MCF 10A (cell line): ENCODE measurements around the gene TMEM131L. TPM values are rescaled to one million over a fixed set of nuclear protein-coding genes. Genes with fewer than 3 reads are reported as not detected.
A peak's percentile ranks its signal among the peaks of the same experiment; 100 is the strongest.
"Not testable (repeated sequence)": the region's sequence is repeated elsewhere in the genome, so short reads cannot be mapped to it uniquely, and the experiment has no call there.

ENCODE experiments used
- Bru-seq: library from RNA; stranded (reverse); fragments of 400-500 nt; gene quantifications from one replicate; lab custom pipeline; 2021; lab: Mats Ljungman, UMichigan
- BruChase-seq, 2 experiments: library from RNA; stranded (reverse); fragments of 400-500 nt; gene quantifications; one replicate each; lab custom pipeline; 2021; lab: Mats Ljungman, UMichigan
- BruUV-seq: library from RNA; stranded (reverse); fragments of 400-500 nt; replicated peaks from 2 replicates; lab custom pipeline; 2021; lab: Mats Ljungman, UMichigan
- CTCF ChIA-PET: fragments of 300-600 bp; sonication (Branson Sonifier 250); formaldehyde crosslinking; extraction: SDS; loops from one replicate; lab custom pipeline; 2021; ENCODE audit warnings: antibody characterized with exemption, inconsistent platforms; lab: Yijun Ruan, JAX
- POLR2A ChIA-PET: fragments of 300-600, 350-650 bp; sonication (Branson Sonifier 250); formaldehyde crosslinking; extraction: SDS; loops from one replicate; lab custom pipeline; 2020; ENCODE audit warnings: antibody characterized with exemption, inconsistent platforms; lab: Yijun Ruan, JAX
- DNase-seq: peaks from one replicate; pipeline ENCODE4 v3.0.0-alpha.2; 2018; ENCODE audit not compliant: unreplicated experiment
- H3K27ac Mint-ChIP-seq: one replicate; pipeline ENCODE4 v1.8.0; 2022; ENCODE audit warnings: mild to moderate bottlenecking, low read depth, mixed read lengths; ENCODE audit not compliant: unreplicated experiment
- H3K27me3 Mint-ChIP-seq: one replicate; pipeline ENCODE4 v1.8.0; 2022; ENCODE audit warnings: mixed read lengths; ENCODE audit not compliant: insufficient read depth, unreplicated experiment
- H3K36me3 Mint-ChIP-seq: one replicate; pipeline ENCODE4 v1.8.0; 2022; ENCODE audit warnings: mild to moderate bottlenecking, moderate library complexity, mixed read lengths; ENCODE audit not compliant: insufficient read depth, unreplicated experiment
- H3K4me1 Mint-ChIP-seq: one replicate; pipeline ENCODE4 v1.8.0; 2022; ENCODE audit warnings: mixed read lengths; ENCODE audit not compliant: insufficient read depth, unreplicated experiment
- H3K4me3 Mint-ChIP-seq: one replicate; pipeline ENCODE4 v1.8.0; 2022; ENCODE audit warnings: mild to moderate bottlenecking, moderate library complexity, mixed read lengths; ENCODE audit not compliant: unreplicated experiment
- H3K9me3 Mint-ChIP-seq: one replicate; pipeline ENCODE4 v1.8.0; 2022; ENCODE audit warnings: mixed read lengths; ENCODE audit not compliant: unreplicated experiment
- CTCF ChIP-seq: fragments of 200-600 bp; IDR thresholded peaks from one replicate; pipeline ENCODE4 v1.8.0; 2022; ENCODE audit warnings: antibody characterized with exemption, mild to moderate bottlenecking; ENCODE audit not compliant: unreplicated experiment
- intact Hi-C: fragments of 100-400 bp; cut with micrococcal nuclease; formaldehyde crosslinking; loops from 2 replicates; pipeline ENCODE4 v1.14.1; 2022
- long read RNA-seq: library from polyadenylated mRNA; stranded (forward); transcript quantifications from one replicate; pipeline ENCODE4 v2.0.0, GENCODE V29; 2022
- total RNA-seq: library from RNA; stranded (reverse); gene quantifications from 2 replicates; pipeline ENCODE4 v1.2.3, GENCODE V29; 2022

TMEM131L gene
- total RNA-seq (7.8 and 10.1 TPM in 2 replicates), Bru-seq, nascent RNA (percentile 64 among the genes with signal in this experiment), BruChase-seq, experiment 1, labeled RNA remaining after a 6-hour chase (percentile 50 among the genes with signal in this experiment), BruChase-seq, experiment 2, labeled RNA remaining after a 2-hour chase (percentile 54 among the genes with signal in this experiment)
- long read RNA-seq, full-length matches to known transcripts, result 17 of 30 reads
- long read RNA-seq, partial matches to known transcripts, result 4 of 30 reads
- long read RNA-seq, other reads (novel, unspliced or antisense), result 9 of 30 reads

DNA sequence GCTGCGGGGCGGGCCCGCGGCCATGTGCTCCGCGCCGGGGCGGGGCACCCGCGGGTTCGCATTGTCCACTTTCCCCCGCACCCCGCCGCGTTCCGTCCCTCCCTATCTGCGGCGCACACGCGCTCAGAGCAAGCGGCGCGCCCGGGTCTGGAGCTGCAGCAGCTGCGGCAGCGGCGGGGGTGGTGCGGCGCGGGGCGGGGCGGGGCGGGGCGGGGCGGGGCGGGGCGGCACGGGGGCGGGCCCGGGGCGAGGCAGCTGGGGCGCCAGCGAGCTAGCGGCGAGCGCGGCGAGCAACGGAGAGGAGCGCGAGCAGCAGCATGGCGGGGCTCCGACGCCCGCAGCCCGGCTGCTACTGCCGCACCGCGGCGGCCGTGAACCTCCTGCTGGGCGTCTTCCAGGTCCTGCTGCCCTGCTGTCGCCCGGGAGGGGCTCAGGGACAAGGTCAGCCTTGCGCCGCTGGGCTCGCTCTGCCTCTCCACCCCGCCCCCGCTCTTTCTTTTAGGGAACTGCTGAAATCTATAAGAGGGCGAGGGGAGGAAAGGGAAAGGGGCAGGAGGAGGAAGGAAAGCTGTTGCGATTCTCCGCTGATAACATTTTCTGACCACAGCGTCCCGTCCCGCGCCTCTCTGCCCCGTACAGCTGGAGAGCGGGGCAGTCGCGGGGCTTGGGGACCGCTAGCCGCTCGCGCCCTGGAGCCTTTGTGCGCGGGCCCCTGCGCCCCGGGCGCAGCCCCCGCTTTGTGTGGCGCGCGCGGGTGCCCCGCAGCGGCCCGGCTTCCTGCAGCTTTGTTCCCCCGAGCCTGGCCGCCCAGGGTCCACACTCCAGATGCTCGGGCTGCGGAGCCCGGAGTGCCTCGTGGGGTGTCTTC, at the start of gene TMEM131L:
TMEM131L (plus strand) TSS at position 280 of the 868 bp plus-strand sequence; CDS start at position 318, 38 bp downstream.
- peak within 1 kb of the TSS; percentile 79 for H3K27ac Mint-ChIP-seq
- intact Hi-C loops, result loop anchor here (1.0 kb wide), 3 partner anchors 20 to 121 kb away; no protein-coding TSS in a partner anchor
- H3K4me1 Mint-ChIP-seq, result peaks cover 20% of the 10 kb centered on the region
- H3K36me3 Mint-ChIP-seq, result no peaks in the 10 kb centered on the region
- H3K4me3 Mint-ChIP-seq, result peak within 1 kb of the TSS; percentile 87
- CTCF ChIA-PET, result interaction anchor here (0.6 to 4.0 kb wide), 18 partner anchors 11 to 1341 kb away, joined by 3 to 44 read pairs (median 4); partner anchors contain the start of gene MND1
- TF ChIP-seq CTCF, result no peak
- no TSS peak for BruUV-seq
- H3K27me3 Mint-ChIP-seq, result no peaks in the 10 kb centered on the region
- DNase-seq, result peak; percentile 66
- POLR2A ChIA-PET, result interaction anchor here (0.6 to 11.1 kb wide), 29 partner anchors 11 to 1083 kb away, joined by 3 to 196 read pairs (median 3); no protein-coding TSS in a partner anchor
- no peaks in the 10 kb centered on the region for H3K9me3 Mint-ChIP-seq

DNA sequence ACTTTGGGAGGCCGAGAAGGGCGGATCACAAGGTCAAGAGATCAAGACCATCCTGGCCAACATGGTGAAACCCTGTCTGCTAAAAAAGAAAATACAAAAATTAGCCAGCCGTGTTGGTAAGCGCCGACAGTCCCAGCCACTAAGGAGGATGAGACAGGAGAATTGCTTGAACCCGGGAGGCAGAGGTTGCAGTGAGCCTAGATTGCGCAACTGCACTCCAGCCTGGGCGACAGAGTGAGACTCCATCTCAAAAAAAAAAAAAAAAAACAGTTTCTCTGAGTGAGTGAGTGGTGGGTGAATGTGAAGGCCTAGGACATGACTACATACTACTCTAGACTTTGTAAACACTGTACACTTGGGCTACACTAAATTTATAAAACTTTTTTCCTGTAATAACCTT, 49.7 kb upstream of the TMEM131L start:
- DNase-seq, POLR2A ChIA-PET, H3K4me1 Mint-ChIP-seq, intact Hi-C loops, H3K4me3 Mint-ChIP-seq, H3K9me3 Mint-ChIP-seq, H3K36me3 Mint-ChIP-seq, H3K27ac Mint-ChIP-seq, H3K27me3 Mint-ChIP-seq, BruUV-seq: not testable (repeated sequence)
- CTCF ChIA-PET, result interaction anchor here (1.3 to 1.4 kb wide), 2 partner anchors 12 to 52 kb away, joined by 3 to 5 read pairs; no protein-coding TSS in a partner anchor

DNA sequence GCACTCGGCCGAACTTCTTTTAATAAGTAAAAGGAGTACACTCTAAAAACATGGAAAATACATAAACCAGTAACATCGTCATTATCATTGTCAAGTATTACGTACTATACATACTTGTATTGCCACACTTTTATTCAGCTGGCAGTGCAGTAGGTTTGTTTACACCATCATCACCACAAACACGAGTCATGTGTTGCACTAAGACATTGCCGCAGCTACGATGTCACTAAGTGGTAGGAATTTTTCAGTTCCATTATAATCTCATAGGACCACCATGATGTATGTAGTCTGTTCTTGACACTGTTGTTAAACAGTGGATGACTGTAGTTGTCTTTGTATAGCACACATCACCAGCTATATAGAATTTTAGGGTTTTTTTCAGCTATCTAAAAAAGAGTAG, 48.0 kb upstream of the TMEM131L start:
- DNase-seq, result no peak
- H3K4me1 Mint-ChIP-seq, result no peaks in the 10 kb centered on the region
- no peaks in the 10 kb centered on the region for H3K36me3 Mint-ChIP-seq
- ChIA-PET CTCF (interaction anchor here (0.6 to 1.8 kb wide), 7 partner anchors 9 to 284 kb away, joined by 3 to 6 read pairs (median 4); no protein-coding TSS in a partner anchor), POLR2A (interaction anchor here (0.6 to 1.5 kb wide), 4 partner anchors 35 to 330 kb away, joined by 3 to 4 read pairs (median 4); no protein-coding TSS in a partner anchor)
- no peaks in the 10 kb centered on the region for H3K9me3 Mint-ChIP-seq
- no TSS peak for BruUV-seq
- no peak overlapping the region for H3K4me3 Mint-ChIP-seq
- no peak for TF ChIP-seq CTCF
- H3K27me3 Mint-ChIP-seq, result no peaks in the 10 kb centered on the region
- intact Hi-C loops, result no loop called here
- no peak overlapping the region for H3K27ac Mint-ChIP-seq

DNA sequence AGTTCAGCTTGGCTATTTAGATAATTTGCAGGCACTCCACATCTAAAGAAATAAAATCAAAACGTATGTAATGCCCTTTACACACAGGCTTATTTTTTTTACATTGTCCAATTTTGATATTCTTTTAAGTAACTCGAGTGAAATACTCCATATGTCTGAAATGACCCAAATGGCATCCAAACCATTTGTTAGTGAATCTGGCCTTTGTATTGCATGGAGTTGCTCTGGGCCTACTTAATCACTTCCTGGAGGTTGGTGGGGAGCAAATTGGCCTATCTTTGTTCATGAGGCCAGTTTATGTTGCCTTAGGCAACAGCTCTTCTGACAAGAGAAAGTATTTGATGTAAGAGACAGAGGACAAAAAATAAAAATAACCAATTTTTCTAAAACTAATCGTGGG, 47.6 kb upstream of the TMEM131L start:
- no TSS peak for BruUV-seq
- no peak for TF ChIP-seq CTCF
- ChIA-PET CTCF (interaction anchor here (0.6 to 1.8 kb wide), 6 partner anchors 9 to 283 kb away, joined by 3 to 6 read pairs (median 4); no protein-coding TSS in a partner anchor), POLR2A (interaction anchor here (0.6 kb wide), 1 partner anchor 330 kb away, joined by 4 read pairs; no protein-coding TSS in a partner anchor)
- Mint-ChIP-seq H3K27ac (no peak overlapping the region), H3K9me3 (no peaks in the 10 kb centered on the region), H3K27me3 (no peaks in the 10 kb centered on the region), H3K4me3 (no peak overlapping the region), H3K4me1 (no peaks in the 10 kb centered on the region), H3K36me3 (no peaks in the 10 kb centered on the region)
- no peak for DNase-seq
- intact Hi-C loops, result no loop called here
